ENCODE results near the gene MATN3.
A peak's percentile ranks its signal among the peaks of the same experiment; 100 is the strongest.

Gene MATN3

DNA sequence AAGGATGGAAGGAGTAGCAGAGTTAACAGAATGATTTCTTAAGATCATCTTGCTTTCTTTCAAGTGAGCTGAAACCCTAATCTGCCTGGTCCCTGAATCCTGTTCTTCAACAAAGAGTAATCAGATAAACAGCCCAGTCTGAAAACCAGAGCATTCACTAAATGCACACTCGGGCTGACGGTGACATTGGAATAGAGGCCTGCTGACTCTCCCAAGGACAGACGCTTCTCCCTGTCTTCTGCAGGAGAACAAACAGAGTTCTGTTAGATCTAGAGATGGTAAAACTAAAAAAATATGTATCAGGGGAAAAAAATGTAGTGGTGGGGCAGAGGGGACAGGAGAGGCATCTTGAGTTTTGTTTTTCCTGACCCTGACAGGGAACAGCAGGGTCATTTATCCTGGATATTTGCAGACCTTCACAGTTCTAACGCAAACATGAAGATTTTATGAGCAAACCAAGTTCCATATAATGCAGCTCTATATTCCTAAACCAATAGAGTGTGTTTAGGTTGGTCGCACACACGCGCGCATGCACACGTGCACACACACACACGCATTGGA lies 7.3 kb downstream of the MATN3 start:
- H3K4me3 ChIP-seq (ENCODE audit: low read depth, low read length), result no peak overlapping the region
- TF ChIP-seq, protein P1, sequence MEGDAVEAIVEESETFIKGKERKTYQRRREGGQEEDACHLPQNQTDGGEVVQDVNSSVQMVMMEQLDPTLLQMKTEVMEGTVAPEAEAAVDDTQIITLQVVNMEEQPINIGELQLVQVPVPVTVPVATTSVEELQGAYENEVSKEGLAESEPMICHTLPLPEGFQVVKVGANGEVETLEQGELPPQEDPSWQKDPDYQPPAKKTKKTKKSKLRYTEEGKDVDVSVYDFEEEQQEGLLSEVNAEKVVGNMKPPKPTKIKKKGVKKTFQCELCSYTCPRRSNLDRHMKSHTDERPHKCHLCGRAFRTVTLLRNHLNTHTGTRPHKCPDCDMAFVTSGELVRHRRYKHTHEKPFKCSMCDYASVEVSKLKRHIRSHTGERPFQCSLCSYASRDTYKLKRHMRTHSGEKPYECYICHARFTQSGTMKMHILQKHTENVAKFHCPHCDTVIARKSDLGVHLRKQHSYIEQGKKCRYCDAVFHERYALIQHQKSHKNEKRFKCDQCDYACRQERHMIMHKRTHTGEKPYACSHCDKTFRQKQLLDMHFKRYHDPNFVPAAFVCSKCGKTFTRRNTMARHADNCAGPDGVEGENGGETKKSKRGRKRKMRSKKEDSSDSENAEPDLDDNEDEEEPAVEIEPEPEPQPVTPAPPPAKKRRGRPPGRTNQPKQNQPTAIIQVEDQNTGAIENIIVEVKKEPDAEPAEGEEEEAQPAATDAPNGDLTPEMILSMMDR (IDR thresholded peaks at IDR 0.05; ENCODE audit: low read depth, low read length, missing control alignments), result no peak

DNA sequence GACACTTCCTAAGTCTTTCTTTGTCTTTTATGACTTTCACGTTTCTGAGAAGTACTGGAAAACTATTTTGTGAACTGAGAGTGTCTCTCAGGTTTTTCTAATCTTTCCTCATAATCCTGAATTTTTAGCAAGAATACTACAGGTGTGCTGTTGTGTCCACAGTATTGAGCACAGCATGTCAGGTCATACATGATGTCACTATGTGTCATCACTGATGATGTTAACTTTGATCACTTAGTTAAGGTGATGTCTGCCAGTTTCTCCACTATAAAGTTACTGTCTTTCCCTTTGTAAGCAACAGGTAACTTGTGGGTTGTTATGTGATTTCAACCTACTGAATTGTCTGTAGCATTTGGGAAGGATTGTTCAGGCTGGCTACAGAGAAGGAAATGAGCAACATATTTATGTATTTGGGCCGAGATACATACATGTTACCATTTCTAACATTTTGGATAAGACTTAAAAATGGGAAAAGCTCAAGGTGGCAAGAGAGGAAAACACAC lies 11.1 kb downstream of the MATN3 start:
- no peak overlapping the region for H3K4me3 ChIP-seq (ENCODE audit: low read depth, low read length)
- TF ChIP-seq, protein P1 (IDR thresholded peaks at IDR 0.05; ENCODE audit: low read depth, low read length, missing control alignments), result no peak
- no peak for DNase-seq (ENCODE audit: low read depth)

More for the DNA sequence above, 7.3 kb downstream of the MATN3 start:
- DNase-seq (ENCODE audit: low read depth), result no peak

DNA sequence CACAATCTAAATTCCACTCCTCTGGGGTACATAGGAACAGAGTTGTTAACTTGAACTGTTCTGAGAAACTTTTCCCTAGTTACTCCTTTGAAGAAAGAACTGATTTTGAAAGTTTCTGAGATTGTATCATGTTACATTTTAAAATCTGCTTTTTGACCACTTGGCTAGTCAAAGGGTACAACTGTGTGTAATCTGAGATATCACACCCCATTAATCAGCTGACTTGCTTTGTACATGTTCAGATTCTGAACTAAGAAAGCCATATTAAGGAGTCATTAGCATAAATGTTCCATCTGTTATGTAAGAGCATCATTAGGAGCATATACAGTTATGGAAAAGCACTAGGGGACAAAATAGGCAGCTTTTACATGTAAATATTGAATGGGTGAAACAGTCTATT lies 18.7 kb downstream of the MATN3 start:
- DNase-seq (ENCODE audit: low read depth), result no peak
- H3K4me3 ChIP-seq (ENCODE audit: low read depth, low read length), result no peak overlapping the region
- TF ChIP-seq, protein P1 (IDR thresholded peaks at IDR 0.05; ENCODE audit: low read depth, low read length, missing control alignments), result no peak

DNA sequence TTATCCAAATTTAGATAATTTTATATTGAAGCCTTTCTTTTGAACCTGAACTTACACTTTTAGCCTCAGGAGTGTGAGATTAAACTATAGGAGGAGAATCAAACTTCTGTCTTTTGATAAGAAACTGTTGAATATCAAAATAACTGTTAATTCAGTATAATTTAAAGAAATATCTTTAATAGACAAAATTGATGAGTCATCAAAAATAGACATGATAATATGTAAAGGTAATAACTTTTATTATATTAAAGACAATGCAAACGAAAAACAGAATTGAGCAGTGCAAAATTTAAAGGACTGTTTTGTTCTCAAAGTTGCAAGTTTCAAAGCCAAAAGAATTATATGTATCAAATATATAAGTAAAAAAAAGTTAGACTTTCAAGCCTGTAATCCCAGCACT lies 20.6 kb downstream of the MATN3 start:
- no peak for DNase-seq (ENCODE audit: low read depth)
- TF ChIP-seq, protein P1 (IDR thresholded peaks at IDR 0.05; ENCODE audit: low read depth, low read length, missing control alignments), result no peak

DNA sequence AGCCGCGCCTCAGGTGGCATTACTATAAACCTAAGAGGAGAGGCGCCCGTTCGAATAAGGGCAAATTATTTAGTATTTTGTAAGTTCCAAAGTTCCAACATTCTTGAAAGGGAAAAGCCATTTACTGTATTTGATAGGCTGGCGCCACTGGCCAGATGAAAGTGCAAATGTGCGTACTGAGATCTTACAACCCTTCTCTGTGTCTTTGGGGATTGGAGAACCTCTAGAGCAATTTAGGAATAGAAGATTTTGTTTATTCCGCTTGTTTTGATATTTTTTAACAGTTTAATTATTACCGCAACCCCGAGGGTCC lies 22.1 kb downstream of the MATN3 start:
- DNase-seq (ENCODE audit: low read depth), result no peak
- TF ChIP-seq, protein P1 (IDR thresholded peaks at IDR 0.05; ENCODE audit: low read depth, low read length, missing control alignments), result no peak
- H3K4me3 ChIP-seq (ENCODE audit: low read depth, low read length), result peak overlapping the region; percentile 94

More for the DNA sequence above, 20.6 kb downstream of the MATN3 start:
- no peak overlapping the region for H3K4me3 ChIP-seq (ENCODE audit: low read depth, low read length)

DNA sequence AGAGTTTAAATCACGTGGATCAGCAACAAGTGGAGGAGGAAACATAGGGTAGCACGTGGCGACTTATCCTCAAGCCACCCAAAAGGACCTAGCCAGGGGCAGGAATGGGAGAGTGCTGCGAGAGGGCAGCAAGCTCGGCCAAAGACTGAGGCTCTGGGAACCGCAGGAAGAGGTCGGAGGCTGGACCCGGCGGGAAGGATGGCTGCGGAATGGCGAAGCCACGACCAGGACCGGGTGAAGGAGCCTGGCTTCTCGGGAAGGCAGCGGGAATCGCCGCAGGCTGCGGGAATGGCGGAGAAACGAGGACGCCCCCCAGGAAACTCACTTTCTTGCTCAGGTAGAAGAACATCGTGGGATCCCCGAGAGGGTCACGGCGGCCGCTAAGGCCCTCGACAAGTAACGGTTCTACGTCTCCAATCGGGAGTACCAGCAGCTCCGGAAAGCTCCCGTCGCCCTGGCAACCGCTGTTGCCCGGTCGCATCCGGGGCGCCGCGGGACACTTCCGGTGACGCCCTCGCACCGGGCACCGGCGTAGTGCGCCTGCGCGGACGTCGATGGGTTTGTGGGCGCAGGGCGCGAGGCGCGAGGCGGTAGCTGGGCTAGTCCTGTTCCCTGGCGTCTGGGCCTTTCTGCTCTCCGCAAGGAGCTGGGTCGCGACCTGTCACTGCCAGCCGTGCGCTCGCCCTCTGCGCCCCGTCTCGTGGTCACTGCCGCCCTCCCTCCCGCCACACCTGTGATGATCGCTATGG lies 22.6 kb downstream of the MATN3 start, which contains the start of gene WDR35:
Gene WDR35 (minus strand): TSS at position 439 of the 749 bp plus-strand sequence. CDS start 90 bp downstream, at position 349.
- DNase-seq (ENCODE audit: low read depth), result peak; percentile 59
- H3K4me3 ChIP-seq (ENCODE audit: low read depth, low read length), result peak within 1 kb of the TSS; percentile 94
- TF ChIP-seq, protein P1 (IDR thresholded peaks at IDR 0.05; ENCODE audit: low read depth, low read length, missing control alignments), result no peak

Data from GM12864 (cell line).